ENCODE data around the gene DUSP6.

DNA sequence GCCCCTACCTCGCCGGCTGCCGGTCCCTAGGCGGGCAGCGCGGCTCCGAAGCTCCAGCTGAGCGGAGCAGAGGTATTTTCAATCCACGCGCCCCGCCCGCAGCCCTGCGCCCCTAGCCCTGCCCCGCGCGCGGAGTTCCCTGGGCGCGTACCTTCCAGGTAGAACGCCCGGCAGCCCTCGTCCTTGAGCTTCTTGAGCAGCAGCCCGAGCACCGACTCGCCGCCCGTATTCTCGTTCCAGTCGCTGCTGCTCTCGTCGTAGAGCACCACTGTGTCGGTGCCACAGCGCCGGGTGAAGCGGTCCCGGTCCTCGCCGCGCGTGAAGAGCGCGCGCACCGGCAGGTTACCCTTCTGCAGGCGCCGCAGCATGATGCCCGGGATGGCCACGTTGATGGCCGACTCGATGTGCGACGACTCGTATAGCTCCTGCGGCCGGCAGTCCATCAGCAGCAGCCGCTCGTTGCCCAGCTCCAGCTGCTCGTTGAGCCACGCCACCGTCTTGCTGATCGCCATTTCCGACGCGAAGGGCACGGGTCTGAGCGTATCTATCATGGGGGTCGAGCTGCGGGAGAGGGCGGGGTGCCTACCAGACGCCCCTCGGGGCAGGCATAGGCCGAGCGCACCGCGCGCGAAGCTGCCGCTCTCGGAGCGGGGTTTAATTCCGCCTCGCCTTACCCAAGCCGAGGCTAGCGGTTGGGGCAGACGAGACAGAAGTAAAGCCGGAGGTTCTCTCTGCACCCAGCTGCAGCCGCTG, 636 bp downstream of the DUSP6 start:
- no peak for TF ChIP-seq MYNN (IDR thresholded peaks at IDR 0.05)
- TF ChIP-seq MYNN (CRISPR knock-in tag; IDR thresholded peaks at IDR 0.05), result no peak
- TF ChIP-seq MAZ (CRISPR knock-in tag; conservative IDR thresholded peaks at IDR 0.05 in 1 of 2, IDR thresholded peaks at IDR 0.05 in 1 of 2), result no peak
- TF ChIP-seq, protein P1, sequence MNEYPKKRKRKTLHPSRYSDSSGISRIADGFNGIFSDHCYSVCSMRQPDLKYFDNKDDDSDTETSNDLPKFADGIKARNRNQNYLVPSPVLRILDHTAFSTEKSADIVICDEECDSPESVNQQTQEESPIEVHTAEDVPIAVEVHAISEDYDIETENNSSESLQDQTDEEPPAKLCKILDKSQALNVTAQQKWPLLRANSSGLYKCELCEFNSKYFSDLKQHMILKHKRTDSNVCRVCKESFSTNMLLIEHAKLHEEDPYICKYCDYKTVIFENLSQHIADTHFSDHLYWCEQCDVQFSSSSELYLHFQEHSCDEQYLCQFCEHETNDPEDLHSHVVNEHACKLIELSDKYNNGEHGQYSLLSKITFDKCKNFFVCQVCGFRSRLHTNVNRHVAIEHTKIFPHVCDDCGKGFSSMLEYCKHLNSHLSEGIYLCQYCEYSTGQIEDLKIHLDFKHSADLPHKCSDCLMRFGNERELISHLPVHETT (CRISPR knock-in tag; conservative IDR thresholded peaks at IDR 0.05 in 1 of 2, IDR thresholded peaks at IDR 0.05 in 1 of 2), result no peak
- TF ChIP-seq SIN3B (IDR thresholded peaks at IDR 0.05; ENCODE audit: low read depth), result no peak
- TF ChIP-seq, protein P2, sequence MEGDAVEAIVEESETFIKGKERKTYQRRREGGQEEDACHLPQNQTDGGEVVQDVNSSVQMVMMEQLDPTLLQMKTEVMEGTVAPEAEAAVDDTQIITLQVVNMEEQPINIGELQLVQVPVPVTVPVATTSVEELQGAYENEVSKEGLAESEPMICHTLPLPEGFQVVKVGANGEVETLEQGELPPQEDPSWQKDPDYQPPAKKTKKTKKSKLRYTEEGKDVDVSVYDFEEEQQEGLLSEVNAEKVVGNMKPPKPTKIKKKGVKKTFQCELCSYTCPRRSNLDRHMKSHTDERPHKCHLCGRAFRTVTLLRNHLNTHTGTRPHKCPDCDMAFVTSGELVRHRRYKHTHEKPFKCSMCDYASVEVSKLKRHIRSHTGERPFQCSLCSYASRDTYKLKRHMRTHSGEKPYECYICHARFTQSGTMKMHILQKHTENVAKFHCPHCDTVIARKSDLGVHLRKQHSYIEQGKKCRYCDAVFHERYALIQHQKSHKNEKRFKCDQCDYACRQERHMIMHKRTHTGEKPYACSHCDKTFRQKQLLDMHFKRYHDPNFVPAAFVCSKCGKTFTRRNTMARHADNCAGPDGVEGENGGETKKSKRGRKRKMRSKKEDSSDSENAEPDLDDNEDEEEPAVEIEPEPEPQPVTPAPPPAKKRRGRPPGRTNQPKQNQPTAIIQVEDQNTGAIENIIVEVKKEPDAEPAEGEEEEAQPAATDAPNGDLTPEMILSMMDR (IDR thresholded peaks at IDR 0.05 in 2 of 3, conservative IDR thresholded peaks at IDR 0.05 in 1 of 3; ENCODE audit: insufficient read depth in 2 of 3, low read depth in 1 of 3, low read length in 3 of 3), result no peak
- TF ChIP-seq TCF3 (CRISPR knock-in tag; IDR thresholded peaks at IDR 0.05), result no peak
- TF ChIP-seq MTA3 (IDR thresholded peaks at IDR 0.05; ENCODE audit: borderline replicate concordance), result no peak

All from K562 (cell line).